HG02973 (cell line): ENCODE measurements around the gene RABL2B.

Experiments
- ATAC-seq: cut with Tn5 transposase; IDR thresholded peaks from one replicate; pipeline ENCODE4 v1.9.1; 2021; ENCODE audit warnings: moderate library complexity; ENCODE audit not compliant: unreplicated experiment

RABL2B gene

GRCh38 chr22:50738649-50739227 lies 44.7 kb downstream of the RABL2B start:
- ATAC-seq: no peak

- ATAC-seq: no peak
Observed at GRCh38 chr22:50737728-50738648, 45.4 kb downstream of the RABL2B start, which contains the start of gene ACR. Gene ACR, plus strand, starts transcription at chr22:50738204. Its CDS starts 32 bp downstream, at chr22:50738236.

GRCh38 chr22:50735739-50736030 lies 47.8 kb downstream of the RABL2B start:
- ATAC-seq: no peak

DNA sequence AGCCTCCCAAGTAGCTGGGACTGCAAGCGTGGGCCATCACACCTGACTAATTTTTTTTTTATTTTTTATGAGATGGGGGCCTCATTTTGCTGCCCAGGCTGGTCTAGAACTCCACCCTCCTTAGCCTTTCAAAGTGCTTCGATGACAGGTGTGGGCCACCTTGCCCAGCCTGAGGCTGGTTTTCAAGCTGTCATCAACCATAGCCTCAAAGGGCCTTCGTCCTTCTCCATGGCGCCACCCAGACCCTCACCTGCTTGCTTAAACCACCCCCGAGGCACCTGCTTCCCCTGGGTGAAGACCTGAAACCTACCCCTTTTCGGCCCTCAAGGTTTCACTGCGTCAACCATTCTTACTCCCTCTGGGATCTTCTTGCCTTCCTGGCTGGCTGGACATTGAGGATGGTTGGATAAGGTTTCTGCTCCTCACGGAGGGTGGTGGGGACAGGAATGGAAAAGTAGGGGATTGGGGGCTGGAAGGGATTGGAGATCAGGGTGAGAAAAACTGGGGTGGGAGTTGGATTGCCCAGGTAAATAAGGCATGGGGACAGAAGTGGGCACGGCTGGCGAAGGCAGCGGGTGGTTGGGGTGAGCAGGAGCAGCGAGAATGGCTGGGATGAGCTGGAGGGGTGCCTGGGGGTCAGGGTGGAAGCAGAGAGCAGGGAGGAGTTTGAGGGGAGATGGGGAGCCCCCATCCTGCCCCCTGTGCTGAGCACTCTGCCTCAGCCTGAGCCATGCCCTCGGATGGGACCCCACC lies 48.3 kb downstream of the RABL2B start:
- ATAC-seq: no peak

DNA sequence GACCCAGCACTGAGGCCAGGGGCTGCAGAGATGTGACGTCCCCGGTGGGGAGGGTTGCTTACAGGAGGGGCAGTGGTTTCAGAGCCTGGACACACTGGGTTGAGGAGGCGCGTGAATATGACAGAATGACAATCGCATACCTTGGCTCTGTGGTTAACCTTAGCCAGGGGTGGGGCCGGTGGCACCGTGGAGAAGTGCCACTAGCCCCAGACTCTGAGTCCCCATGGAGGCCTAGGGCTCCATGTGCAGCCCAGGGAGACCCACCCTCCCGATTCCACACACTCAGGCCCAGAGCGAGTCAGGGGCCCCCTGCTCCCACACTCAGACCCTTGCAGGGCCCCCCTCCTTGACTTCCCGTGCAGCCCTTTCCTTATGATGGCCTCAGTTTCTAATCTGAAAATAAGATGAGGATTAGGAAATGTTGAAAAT lies 49.1 kb downstream of the RABL2B start:
- no peak for ATAC-seq

DNA sequence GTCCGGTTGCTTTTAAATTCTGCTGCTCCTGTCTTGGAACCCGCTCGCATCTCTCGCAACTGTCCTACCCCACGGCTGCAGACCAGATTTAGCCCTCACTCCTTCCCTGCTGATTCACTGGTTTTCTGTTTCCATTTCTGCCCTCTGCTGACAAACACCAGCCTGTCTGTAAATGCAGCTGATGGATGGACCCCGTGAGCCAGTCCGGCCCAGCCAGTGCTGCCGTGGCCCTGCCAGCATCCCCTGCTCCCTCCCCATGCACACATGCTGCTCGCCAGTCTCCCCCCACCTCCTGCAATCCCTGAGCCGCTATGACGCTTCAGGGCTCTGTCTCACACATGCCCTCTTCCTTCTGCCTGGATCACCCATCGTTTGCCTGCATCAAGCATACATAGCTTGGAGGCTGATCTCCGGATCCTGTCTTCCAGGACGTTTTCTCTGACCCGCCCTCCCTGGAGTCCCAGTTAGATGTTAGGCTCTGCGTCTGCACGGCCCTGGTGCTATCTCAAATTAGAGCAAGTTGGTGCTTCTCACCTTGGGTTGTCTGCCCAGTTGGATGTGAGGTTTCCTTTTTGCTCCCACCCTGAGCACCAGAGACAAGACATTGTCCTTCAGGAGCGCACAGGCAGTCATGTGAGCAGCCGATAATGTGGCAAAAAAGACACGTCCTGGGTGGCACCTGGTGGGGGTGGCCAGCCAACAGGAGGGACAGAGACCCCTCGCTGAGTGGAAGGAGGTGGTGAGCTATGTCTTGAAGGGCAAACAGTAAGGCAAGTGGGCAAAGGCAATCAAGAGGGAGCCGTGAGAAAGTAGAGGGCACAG lies 49.7 kb downstream of the RABL2B start:
- ATAC-seq: no peak

- ATAC-seq: no peak
Observed at GRCh38 chr22:50732681-50733080, 50.8 kb downstream of the RABL2B start.

- ATAC-seq: no peak
Observed at GRCh38 chr22:50731811-50732624, 51.4 kb downstream of the RABL2B start.

- no peak for ATAC-seq
Observed at GRCh38 chr22:50730941-50731661, 52.3 kb downstream of the RABL2B start.

DNA sequence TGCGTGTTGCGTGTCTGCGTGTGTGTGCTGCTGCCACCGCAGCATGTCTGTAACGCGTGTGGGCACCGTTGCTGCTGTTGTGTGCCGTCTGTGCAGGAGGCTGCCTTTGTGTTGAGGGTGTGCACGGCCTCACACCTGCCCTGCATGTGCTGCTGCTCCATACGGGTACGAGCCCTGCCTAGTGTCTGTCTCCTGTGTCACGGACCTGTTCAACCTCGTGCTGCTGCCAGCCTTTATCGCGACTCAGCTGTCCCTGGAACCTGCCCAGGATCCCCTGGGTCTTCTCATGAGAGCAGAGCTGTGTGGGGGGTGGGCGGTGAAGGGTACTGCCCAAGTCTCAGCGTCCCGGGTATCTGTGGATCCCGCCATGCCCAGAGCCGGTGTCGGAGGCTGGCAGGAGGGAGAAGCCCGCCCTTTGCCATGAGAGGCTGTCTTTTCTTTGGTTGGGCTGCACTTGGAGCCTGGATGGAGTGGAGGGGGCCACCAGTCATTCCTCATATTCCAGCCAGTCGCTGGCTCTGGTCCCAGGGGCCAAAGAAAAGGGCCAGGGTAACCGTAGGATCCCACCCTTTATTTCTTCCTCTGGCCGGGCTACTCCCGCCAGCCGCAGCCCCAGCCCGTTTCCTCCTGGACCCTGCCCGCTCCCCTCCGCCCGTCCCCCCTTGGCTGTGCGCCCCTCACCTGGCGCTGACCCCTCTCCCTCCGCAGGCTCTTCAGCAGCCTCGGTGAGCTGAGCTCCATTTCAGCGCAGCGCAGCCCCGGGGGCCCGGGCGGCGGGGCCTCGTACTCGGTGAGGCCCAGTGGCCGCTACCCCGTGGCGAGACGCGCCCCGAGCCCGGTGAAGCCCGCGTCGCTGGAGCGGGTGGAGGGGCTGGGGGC lies 53.2 kb downstream of the RABL2B start:
- no peak for ATAC-seq

DNA sequence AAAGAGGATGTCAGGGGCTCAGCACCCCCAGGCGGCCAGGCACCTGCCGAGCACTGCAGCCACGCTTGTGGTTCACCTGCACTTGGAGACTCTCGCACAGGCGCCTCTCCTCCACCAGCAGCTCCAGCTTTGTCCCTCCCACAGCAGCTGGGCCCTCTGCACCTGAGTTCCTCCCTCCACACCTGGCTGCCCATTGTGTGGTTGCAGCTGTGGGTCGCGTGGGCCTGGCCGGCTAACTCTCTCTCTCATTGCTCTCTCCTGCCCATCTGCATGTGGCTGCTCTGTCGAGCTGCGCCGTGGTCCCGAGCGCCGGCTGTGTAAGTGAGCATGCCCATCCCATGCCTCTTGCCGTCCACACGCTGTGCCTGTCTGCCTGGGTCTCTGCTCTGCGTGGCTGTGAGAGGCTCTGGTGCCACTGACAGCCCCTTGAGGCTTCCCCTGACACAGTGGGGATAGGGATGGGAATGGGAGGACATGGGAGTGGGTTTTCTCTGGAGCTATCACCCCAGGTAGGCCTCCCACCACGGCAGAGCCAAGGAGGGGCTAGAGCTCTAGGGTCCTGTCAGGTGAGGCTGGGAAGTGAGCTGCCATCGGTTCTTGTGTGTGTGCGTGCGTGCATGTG lies 53.9 kb downstream of the RABL2B start:
- ATAC-seq: no peak

DNA sequence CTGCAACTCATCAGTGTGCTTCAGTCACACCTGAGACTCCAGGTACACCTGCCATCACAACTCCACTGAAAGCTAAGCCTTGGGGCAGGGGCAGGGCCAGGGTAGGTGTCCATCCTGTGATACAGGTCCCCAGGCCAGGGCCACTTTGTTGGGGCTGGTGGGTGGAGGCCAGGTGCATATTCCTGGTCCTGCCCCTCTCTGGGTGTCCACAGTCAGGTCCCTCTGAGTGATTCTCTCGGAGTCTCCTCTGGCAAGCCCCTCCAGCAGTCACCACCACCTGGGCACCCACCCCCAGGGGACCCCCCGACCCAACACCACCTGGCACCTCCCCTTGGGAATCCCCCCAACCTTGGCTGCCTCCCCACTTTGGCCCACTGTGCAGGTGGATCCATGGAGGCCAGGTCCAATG lies 54.9 kb downstream of the RABL2B start:
- no peak for ATAC-seq

- no peak for ATAC-seq
Observed at GRCh38 chr22:50727678-50728522, 55.5 kb downstream of the RABL2B start.

DNA sequence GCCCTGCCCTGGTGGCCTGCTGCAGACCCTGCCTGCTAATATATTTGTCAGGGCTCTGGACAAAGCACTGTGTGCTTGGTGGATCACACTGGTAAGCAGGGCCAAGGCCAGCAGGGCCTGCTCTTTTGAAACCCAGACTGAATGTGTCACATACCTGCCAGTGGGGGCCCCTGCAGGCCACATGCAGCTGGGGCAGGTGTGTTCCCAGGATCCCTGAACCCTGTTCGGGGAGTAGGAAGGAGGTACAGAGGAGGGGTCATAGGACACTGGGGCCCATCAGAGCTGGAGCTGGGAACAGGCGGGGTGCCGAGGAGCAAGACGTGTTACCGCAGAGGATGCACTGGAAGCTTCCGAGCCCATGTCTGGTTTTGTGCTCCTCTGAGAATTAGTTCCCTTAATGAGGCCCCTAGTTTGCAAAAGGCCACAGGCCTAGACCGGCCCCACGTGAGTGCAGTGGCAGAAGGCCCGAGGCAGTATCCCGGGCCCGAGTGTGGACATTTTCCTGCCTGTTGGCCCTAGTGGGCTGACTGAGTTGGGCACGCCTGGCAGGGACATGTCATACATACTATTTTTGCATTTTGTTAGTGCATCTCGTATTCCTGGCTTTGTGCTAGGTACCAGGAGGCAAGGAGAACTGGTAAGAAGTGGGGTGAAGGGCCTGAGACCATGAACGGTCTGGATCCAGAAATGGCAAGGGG lies 56.6 kb downstream of the RABL2B start:
- ATAC-seq: no peak

GRCh38 chr22:50725597-50725996 lies 57.8 kb downstream of the RABL2B start:
- no peak for ATAC-seq

- ATAC-seq: no peak
Observed at GRCh38 chr22:50724616-50725015, 58.8 kb downstream of the RABL2B start.
